ENCODE measurements around the gene MED27.

The MED27 gene

GRCh38 chr9:131867611-131868192, 212.0 kb downstream of the MED27 start:
- DNase-seq: peak in 6 of 58 donors; percentile 5 to 39 (median 20)

- DNase-seq: peak in 1 of 58 donors; percentile 27
Observed at GRCh38 chr9:131865446-131866195, 214.0 kb downstream of the MED27 start.

GRCh38 chr9:131864531-131864930, 215.1 kb downstream of the MED27 start:
- no peak for DNase-seq

GRCh38 chr9:131863306-131863896, 216.3 kb downstream of the MED27 start:
- DNase-seq: no peak

GRCh38 chr9:131862261-131862660, 217.4 kb downstream of the MED27 start:
- DNase-seq: no peak

- DNase-seq: no peak
Observed at GRCh38 chr9:131860430-131860829, 219.2 kb downstream of the MED27 start.

- DNase-seq: peak in 7 of 58 donors; percentile 4 to 35 (median 17)
Observed at GRCh38 chr9:131858147-131858546, 221.5 kb downstream of the MED27 start.

- DNase-seq: no peak
Observed at GRCh38 chr9:131856105-131856504, 223.6 kb downstream of the MED27 start.

- peak in 5 of 58 donors; percentile 4 to 44 (median 17) for DNase-seq
Observed at GRCh38 chr9:131854896-131855613, 224.6 kb downstream of the MED27 start.

GRCh38 chr9:131854334-131854733, 225.3 kb downstream of the MED27 start:
- peak in 9 of 58 donors; percentile 11 to 29 (median 19) for DNase-seq

GRCh38 chr9:131853434-131853833, 226.2 kb downstream of the MED27 start:
- DNase-seq: no peak

GRCh38 chr9:131851414-131851813, 228.3 kb downstream of the MED27 start:
- no peak for DNase-seq

GRCh38 chr9:131849391-131849790, 230.3 kb downstream of the MED27 start:
- no peak for DNase-seq

- DNase-seq: no peak
Observed at GRCh38 chr9:131848570-131849160, 231.0 kb downstream of the MED27 start.

GRCh38 chr9:131847665-131848354, 231.9 kb downstream of the MED27 start:
- no peak for DNase-seq

GRCh38 chr9:131845305-131846298, 234.1 kb downstream of the MED27 start:
- DNase-seq: no peak

GRCh38 chr9:131844745-131845118, 234.9 kb downstream of the MED27 start:
- no peak for DNase-seq

- no peak for DNase-seq
Observed at GRCh38 chr9:131843989-131844744, 235.5 kb downstream of the MED27 start.

Measured in anterior cingulate cortex (tissue), 58 donors.